ENCODE results near the gene CBLN2. TPM values are rescaled to one million over a fixed set of nuclear protein-coding genes. Genes with fewer than 3 reads are reported as not detected.

Gene CBLN2
- total and polyA plus RNA-seq, 2 experiments from 2014 or later, result not detected

GRCh38 chr18:72555968-72556367 lies 11.8 kb upstream of the CBLN2 start:
- no peaks in the 10 kb centered on the region for H4K20me1 ChIP-seq (replicated peaks; ENCODE audit: insufficient read depth)
- H3K27me3 ChIP-seq (ENCODE audit: insufficient read depth), result no peaks in the 10 kb centered on the region
- no peaks in the 10 kb centered on the region for H3F3A ChIP-seq (replicated peaks; ENCODE audit: low read depth)
- H3K4me1 ChIP-seq (ENCODE audit: insufficient read depth), result no peaks in the 10 kb centered on the region
- H3K4me3 ChIP-seq, result no peak overlapping the region
- H3K9me2 ChIP-seq (ENCODE audit: insufficient read depth), result no peaks in the 10 kb centered on the region
- peaks cover 93% of the 10 kb centered on the region for H3K9me3 Mint-ChIP-seq
- no peak for TF ChIP-seq ZNF114 (CRISPR knock-in tag; IDR thresholded peaks at IDR 0.05)
- TF ChIP-seq POLR2AphosphoS5 (IDR thresholded peaks at IDR 0.05; ENCODE audit: low read depth), result no peak
- no peak for TF ChIP-seq ZNF462 (CRISPR knock-in tag; IDR thresholded peaks at IDR 0.05)
- no peak for TF ChIP-seq ETS1 (IDR thresholded peaks at IDR 0.05)
- no peak for TF ChIP-seq STAT1 (IDR thresholded peaks at IDR 0.05; ENCODE audit: unreplicated experiment)
- no peak for TF ChIP-seq EZH2phosphoT487 (IDR thresholded peaks at IDR 0.05; ENCODE audit: unreplicated experiment)
- TF ChIP-seq CTCF (conservative IDR thresholded peaks at IDR 0.05; ENCODE audit: low read depth in 2 of 2), result no peak
- TF ChIP-seq EZH2 (IDR thresholded peaks at IDR 0.05; ENCODE audit: low read depth, unreplicated experiment), result no peak
- TF ChIP-seq CREB1 (CRISPR knock-in tag; IDR thresholded peaks at IDR 0.05; ENCODE audit: low read depth), result no peak
- TF ChIP-seq NANOG (IDR thresholded peaks at IDR 0.05; ENCODE audit: borderline replicate concordance), result no peak
- no peak for TF ChIP-seq ZNF331 (CRISPR knock-in tag; IDR thresholded peaks at IDR 0.05; ENCODE audit: low read depth)
- no peak for TF ChIP-seq REST (IDR thresholded peaks at IDR 0.05; ENCODE audit: unreplicated experiment)
- no peak overlapping the region for H3K27ac ChIP-seq (ENCODE audit: low read depth)
- no peaks in the 10 kb centered on the region for H3K36me3 ChIP-seq (ENCODE audit: insufficient read depth)
- no peaks in the 10 kb centered on the region for H3K4me1 Mint-ChIP-seq
- no peak overlapping the region for H3K4me2 ChIP-seq
- H3K79me2 ChIP-seq (replicated peaks; ENCODE audit: insufficient read depth), result no peaks in the 10 kb centered on the region
- no peak overlapping the region for H3K27ac Mint-ChIP-seq
- no peak overlapping the region for H2AFZ ChIP-seq
- no peak for DNase-seq (ENCODE audit: low spot score)
- no peak overlapping the region for H3K4me3 Mint-ChIP-seq
- peaks cover 7% of the 10 kb centered on the region; the same call in 2 of the 3 replicates for H3K36me3 Mint-ChIP-seq (ENCODE audit: low read depth)
- no peak for ATAC-seq
- H3K27me3 Mint-ChIP-seq (ENCODE audit: insufficient read depth, low read depth, poor library complexity), result no peaks in the 10 kb centered on the region

Data from GM23338 (cell line).